A673 (cell line): ENCODE measurements around the gene CHRNB1.

Experiments used
- EZH2 ChIP-seq: fragments of 200-600 bp; sonication (generic); IDR thresholded peaks from 2 replicates; pipeline ENCODE4 v1.6.1; 2017; ENCODE audit warnings: borderline replicate concordance, low read depth, mild to moderate bottlenecking, mixed read lengths, antibody characterized with exemption, low read length; ENCODE audit not compliant: poor library complexity, severe bottlenecking
- TF ChIP-seq, protein P1 (sequence below): fragments of 300-800, 200-600 bp; sonication (generic); conservative IDR thresholded peaks from 2 replicates; pipeline ENCODE4 v1.5.1; 2017; ENCODE audit warnings: low read depth, mild to moderate bottlenecking, antibody characterized with exemption, low read length, moderate library complexity, mixed read lengths

DNA sequence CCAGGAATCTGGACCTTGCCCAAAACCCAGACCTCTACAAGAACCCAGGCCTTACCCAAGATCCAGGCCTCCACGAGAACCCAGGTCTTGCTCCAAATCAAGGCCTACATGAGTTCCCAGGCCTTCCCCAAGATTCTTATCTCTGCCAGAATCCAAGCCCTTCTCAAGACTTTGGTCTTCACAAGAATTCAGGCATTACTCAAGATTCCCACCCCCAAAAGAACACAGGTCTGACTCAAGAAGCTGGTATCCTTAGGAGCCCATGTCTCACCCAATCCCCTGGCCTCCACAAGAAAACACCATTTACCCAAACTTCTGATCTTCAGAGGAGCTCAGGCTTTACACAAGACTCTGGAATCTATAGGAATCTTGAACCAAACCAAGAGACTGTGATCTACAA, 13.6 kb upstream of the CHRNB1 start:
- TF ChIP-seq, protein P1, sequence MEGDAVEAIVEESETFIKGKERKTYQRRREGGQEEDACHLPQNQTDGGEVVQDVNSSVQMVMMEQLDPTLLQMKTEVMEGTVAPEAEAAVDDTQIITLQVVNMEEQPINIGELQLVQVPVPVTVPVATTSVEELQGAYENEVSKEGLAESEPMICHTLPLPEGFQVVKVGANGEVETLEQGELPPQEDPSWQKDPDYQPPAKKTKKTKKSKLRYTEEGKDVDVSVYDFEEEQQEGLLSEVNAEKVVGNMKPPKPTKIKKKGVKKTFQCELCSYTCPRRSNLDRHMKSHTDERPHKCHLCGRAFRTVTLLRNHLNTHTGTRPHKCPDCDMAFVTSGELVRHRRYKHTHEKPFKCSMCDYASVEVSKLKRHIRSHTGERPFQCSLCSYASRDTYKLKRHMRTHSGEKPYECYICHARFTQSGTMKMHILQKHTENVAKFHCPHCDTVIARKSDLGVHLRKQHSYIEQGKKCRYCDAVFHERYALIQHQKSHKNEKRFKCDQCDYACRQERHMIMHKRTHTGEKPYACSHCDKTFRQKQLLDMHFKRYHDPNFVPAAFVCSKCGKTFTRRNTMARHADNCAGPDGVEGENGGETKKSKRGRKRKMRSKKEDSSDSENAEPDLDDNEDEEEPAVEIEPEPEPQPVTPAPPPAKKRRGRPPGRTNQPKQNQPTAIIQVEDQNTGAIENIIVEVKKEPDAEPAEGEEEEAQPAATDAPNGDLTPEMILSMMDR, result no peak
- TF ChIP-seq EZH2, result no peak
